Measurements from ENCODE around the gene ECSCR. TPM values are rescaled to one million over a fixed set of nuclear protein-coding genes. Genes with fewer than 3 reads are reported as not detected.

The ECSCR gene
- total RNA-seq, 2 experiments from 2014 or later = not detected

DNA sequence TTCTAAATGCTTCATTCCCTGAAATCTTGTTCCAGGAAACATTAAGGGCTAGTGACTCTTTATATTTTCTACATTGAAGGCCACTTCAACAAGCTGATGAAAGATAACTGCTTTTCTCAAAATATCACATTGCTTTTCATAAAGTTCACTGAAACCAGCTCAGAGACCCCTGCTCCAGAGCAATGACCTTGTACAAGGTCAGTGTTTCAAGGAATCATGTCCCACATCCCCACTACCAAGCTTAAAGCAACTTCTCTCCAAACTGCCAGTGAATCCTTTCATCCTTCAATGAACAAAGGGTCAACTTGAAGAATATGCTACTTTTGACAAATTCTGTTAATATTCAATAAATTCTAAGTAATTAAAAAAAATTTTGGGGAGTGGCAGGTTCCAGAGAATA, 46.7 kb downstream of the ECSCR start:
- ATAC-seq (ENCODE audit: poor library complexity) (no peak), DNase-seq (no peak)
- Mint-ChIP-seq H3K27me3 (no peaks in the 10 kb centered on the region), H3K27ac (no peak overlapping the region), H3K9me3 (no peaks in the 10 kb centered on the region), H3K36me3 (ENCODE audit: low read depth) (peaks cover 33% of the 10 kb centered on the region), H3K4me1 (ENCODE audit: low read depth) (peaks cover 23% of the 10 kb centered on the region), H3K4me3 (no peak overlapping the region)
- no peaks in the 10 kb centered on the region for H3K9me3 ChIP-seq (ENCODE audit: control insufficient read depth in 1 of 2, insufficient read depth in 1 of 2, low read length in 2 of 2)
- H3K36me3 ChIP-seq (ENCODE audit: insufficient read depth, low read length) = peaks cover 5% of the 10 kb centered on the region
- POLR2A ChIA-PET = interaction anchor here (1.7 kb wide), 1 partner anchor 66 kb away, joined by 6 read pairs; the partner anchor contains the start of gene STING1
- no peak overlapping the region for H3K27ac ChIP-seq (ENCODE audit: low read depth in 1 of 2, low read length in 2 of 2)
- no peak overlapping the region for H3K4me3 ChIP-seq (ENCODE audit: low read length)
- intact Hi-C loops (cut with DNase I, micrococcal nuclease) = no loop called here
- peaks cover 19% of the 10 kb centered on the region for H3K4me1 ChIP-seq (ENCODE audit: insufficient read depth, low read length)
- CTCF ChIA-PET = interaction anchor here (0.8 to 1.3 kb wide), 2 partner anchors 12 to 102 kb away, joined by 3 to 4 read pairs; partner anchors contain the start of gene SPATA24
- H3K27me3 ChIP-seq (ENCODE audit: control insufficient read depth in 1 of 2, insufficient read depth in 2 of 2, low read length in 2 of 2) = no peaks in the 10 kb centered on the region
- TF ChIP-seq, protein P1, sequence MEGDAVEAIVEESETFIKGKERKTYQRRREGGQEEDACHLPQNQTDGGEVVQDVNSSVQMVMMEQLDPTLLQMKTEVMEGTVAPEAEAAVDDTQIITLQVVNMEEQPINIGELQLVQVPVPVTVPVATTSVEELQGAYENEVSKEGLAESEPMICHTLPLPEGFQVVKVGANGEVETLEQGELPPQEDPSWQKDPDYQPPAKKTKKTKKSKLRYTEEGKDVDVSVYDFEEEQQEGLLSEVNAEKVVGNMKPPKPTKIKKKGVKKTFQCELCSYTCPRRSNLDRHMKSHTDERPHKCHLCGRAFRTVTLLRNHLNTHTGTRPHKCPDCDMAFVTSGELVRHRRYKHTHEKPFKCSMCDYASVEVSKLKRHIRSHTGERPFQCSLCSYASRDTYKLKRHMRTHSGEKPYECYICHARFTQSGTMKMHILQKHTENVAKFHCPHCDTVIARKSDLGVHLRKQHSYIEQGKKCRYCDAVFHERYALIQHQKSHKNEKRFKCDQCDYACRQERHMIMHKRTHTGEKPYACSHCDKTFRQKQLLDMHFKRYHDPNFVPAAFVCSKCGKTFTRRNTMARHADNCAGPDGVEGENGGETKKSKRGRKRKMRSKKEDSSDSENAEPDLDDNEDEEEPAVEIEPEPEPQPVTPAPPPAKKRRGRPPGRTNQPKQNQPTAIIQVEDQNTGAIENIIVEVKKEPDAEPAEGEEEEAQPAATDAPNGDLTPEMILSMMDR (IDR thresholded peaks at IDR 0.05) = no peak

DNA sequence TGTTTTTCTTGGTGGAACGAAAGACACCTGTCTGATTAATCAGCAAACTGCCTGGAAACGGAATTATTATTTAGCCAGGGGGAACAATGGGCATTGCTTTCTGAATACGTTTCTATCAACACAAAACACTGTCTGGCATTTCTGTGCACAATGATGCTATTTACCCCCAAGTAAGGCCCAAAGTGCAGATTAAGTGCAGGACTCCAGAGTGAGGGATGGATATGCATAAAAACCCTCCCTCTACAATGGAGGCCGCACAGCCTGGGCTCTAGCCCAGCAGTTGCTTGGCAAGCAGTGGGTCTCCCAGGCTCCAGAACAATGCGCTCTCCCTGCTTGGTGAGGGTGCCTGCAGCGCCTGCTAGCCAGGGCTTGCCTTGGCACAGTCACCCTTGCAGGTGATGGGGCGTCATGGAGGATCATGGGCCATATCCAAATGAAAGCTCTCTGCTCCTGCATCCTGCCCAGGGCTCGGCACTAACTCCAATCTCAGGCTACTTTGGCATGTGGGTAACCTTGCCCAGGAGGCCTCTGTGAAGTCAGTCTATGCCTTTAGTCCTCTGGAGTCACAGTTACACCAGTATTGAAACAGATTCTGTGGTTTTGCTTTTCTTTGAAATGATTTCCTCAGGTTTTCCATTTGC, 47.2 kb downstream of the ECSCR start:
- Histone ChIP-seq H3K4me3 (ENCODE audit: low read length) (no peak overlapping the region), H3K4me1 (ENCODE audit: insufficient read depth, low read length) (peaks cover 19% of the 10 kb centered on the region), H3K9me3 (ENCODE audit: control insufficient read depth in 1 of 2, insufficient read depth in 1 of 2, low read length in 2 of 2) (no peaks in the 10 kb centered on the region), H3K27ac (ENCODE audit: low read depth in 1 of 2, low read length in 2 of 2) (no peak overlapping the region), H3K27me3 (ENCODE audit: control insufficient read depth in 1 of 2, insufficient read depth in 2 of 2, low read length in 2 of 2) (no peaks in the 10 kb centered on the region), H3K36me3 (ENCODE audit: insufficient read depth, low read length) (peaks cover 5% of the 10 kb centered on the region)
- intact Hi-C loops (cut with DNase I, micrococcal nuclease) = no loop called here
- ChIA-PET POLR2A (interaction anchor here (0.7 to 1.7 kb wide), 3 partner anchors 25 to 73 kb away, joined by 3 to 6 read pairs (median 3); partner anchors contain the start of genes MZB1 and STING1), CTCF (interaction anchor here (0.8 to 1.3 kb wide), 2 partner anchors 12 to 102 kb away, joined by 3 to 4 read pairs; partner anchors contain the start of gene SPATA24)
- Mint-ChIP-seq H3K27ac (no peak overlapping the region), H3K36me3 (ENCODE audit: low read depth) (peaks cover 28% of the 10 kb centered on the region), H3K9me3 (no peaks in the 10 kb centered on the region), H3K27me3 (no peaks in the 10 kb centered on the region), H3K4me3 (no peak overlapping the region), H3K4me1 (ENCODE audit: low read depth) (peaks cover 23% of the 10 kb centered on the region)
- ATAC-seq (ENCODE audit: poor library complexity) (peak; percentile 22), DNase-seq (no peak)
- TF ChIP-seq, protein P1 (IDR thresholded peaks at IDR 0.05) = no peak

DNA sequence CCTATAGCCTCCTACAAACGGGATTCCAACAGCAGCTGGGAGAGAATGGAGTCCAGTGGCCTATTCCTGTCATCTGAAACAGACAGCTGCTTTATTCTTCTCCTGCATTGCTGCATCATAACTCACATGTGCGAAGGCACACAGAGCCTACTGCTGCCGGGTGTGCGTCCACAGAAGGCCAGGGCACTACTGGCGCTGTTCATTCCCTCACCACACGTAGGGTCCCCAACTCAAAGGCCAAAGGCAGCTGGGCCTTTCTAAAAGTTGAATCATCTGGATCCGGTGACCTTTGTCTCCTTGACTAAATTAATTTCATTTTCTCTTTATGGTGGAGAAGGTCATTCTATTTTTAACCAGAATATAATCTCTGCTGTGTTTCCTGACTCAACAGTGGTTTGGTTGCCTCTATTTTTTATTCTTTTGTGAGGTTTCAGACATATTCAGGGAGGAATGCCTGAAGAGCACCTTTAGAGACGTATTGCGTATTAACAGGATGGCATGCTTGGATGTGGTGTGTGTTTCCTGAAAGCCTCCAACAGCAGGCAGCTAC, 47.9 kb downstream of the ECSCR start:
- intact Hi-C loops (cut with DNase I, micrococcal nuclease) = no loop called here
- DNase-seq (peak in 2 of 14 experiments; percentile 28 to 31), ATAC-seq (ENCODE audit: poor library complexity) (peak; percentile 82)
- Histone ChIP-seq H3K27me3 (ENCODE audit: control insufficient read depth in 1 of 2, insufficient read depth in 2 of 2, low read length in 2 of 2) (no peaks in the 10 kb centered on the region), H3K36me3 (ENCODE audit: insufficient read depth, low read length) (peaks cover 5% of the 10 kb centered on the region), H3K4me1 (ENCODE audit: insufficient read depth, low read length) (peaks cover 19% of the 10 kb centered on the region), H3K4me3 (ENCODE audit: low read length) (no peak overlapping the region), H3K27ac (ENCODE audit: low read depth in 1 of 2, low read length in 2 of 2) (no peak overlapping the region), H3K9me3 (ENCODE audit: control insufficient read depth in 1 of 2, insufficient read depth in 1 of 2, low read length in 2 of 2) (no peaks in the 10 kb centered on the region)
- Mint-ChIP-seq H3K27me3 (no peaks in the 10 kb centered on the region), H3K4me3 (peak overlapping the region; percentile 27), H3K4me1 (ENCODE audit: low read depth) (peaks cover 23% of the 10 kb centered on the region), H3K9me3 (no peaks in the 10 kb centered on the region), H3K36me3 (ENCODE audit: low read depth) (peaks cover 21% of the 10 kb centered on the region), H3K27ac (no peak overlapping the region)
- CTCF ChIA-PET = interaction anchor here (1.3 to 1.6 kb wide), 2 partner anchors 8 to 103 kb away, joined by 4 read pairs; no protein-coding TSS in a partner anchor
- POLR2A ChIA-PET = interaction anchor here (0.7 to 1.7 kb wide), 5 partner anchors 11 to 73 kb away, joined by 3 to 6 read pairs (median 3); partner anchors contain the start of genes MZB1, SPATA24 and STING1
- TF ChIP-seq, protein P1 (IDR thresholded peaks at IDR 0.05) = no peak

Measured in CD4-positive, alpha-beta T cell (primary cell).